Measurements from ENCODE around the gene ZDHHC7. TPM values are rescaled to one million over a fixed set of nuclear protein-coding genes. Genes with fewer than 3 reads are reported as not detected.

ZDHHC7 gene
- total RNA-seq, 4 donors from 2014 or later = 24.8 to 89.1 (median 69.6) TPM

DNA sequence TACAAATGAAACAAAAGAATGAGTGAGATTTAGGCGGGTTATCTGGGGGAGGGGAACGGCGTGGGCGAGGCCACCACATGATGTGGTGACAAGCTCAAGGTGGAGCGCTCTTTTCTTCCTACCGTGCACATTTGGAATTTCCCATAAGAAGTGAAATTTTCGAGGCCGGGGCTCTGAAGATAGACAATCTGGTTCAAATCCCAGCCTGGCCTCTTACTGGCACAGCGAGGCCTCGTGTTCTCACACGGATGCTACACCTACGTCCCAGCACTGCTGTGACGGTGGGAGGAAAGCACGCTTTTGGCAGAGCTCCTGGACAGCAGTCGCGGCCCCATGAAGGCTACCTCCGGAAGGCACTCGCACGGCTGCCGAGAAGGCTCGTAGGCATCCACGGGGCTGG is 25.2 kb downstream of the ZDHHC7 start:
- TF ChIP-seq POLR2A (IDR thresholded peaks at IDR 0.05) = no peak
- TF ChIP-seq, protein P1, sequence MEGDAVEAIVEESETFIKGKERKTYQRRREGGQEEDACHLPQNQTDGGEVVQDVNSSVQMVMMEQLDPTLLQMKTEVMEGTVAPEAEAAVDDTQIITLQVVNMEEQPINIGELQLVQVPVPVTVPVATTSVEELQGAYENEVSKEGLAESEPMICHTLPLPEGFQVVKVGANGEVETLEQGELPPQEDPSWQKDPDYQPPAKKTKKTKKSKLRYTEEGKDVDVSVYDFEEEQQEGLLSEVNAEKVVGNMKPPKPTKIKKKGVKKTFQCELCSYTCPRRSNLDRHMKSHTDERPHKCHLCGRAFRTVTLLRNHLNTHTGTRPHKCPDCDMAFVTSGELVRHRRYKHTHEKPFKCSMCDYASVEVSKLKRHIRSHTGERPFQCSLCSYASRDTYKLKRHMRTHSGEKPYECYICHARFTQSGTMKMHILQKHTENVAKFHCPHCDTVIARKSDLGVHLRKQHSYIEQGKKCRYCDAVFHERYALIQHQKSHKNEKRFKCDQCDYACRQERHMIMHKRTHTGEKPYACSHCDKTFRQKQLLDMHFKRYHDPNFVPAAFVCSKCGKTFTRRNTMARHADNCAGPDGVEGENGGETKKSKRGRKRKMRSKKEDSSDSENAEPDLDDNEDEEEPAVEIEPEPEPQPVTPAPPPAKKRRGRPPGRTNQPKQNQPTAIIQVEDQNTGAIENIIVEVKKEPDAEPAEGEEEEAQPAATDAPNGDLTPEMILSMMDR (IDR thresholded peaks at IDR 0.05) = no peak
- Histone ChIP-seq H3K27me3 (no peaks in the 10 kb centered on the region), H3K36me3 (peaks cover 0 to 68% (median 0%) of the 10 kb centered on the region in 3 donors), H3K4me3 (no peak overlapping the region), H3K4me1 (peaks cover 0 to 38% (median 2%) of the 10 kb centered on the region in 4 donors), H3K27ac (no peak overlapping the region), H3K9me3 (no peaks in the 10 kb centered on the region)
- DNase-seq = peak in 1 of 3 donors; percentile 45

GRCh38 chr16:84985079-84986065 is 26.0 kb downstream of the ZDHHC7 start:
- H3K36me3 ChIP-seq = peaks cover 0 to 68% (median 0%) of the 10 kb centered on the region in 3 donors
- H3K4me3 ChIP-seq = no peak overlapping the region
- H3K27ac ChIP-seq = no peak overlapping the region
- H3K9me3 ChIP-seq = no peaks in the 10 kb centered on the region
- DNase-seq = peak in 1 of 3 donors; percentile 39
- no peaks in the 10 kb centered on the region for H3K27me3 ChIP-seq
- TF ChIP-seq POLR2A (IDR thresholded peaks at IDR 0.05) = no peak
- TF ChIP-seq, protein P1 (IDR thresholded peaks at IDR 0.05) = no peak
- H3K4me1 ChIP-seq = peaks cover 0 to 41% (median 2%) of the 10 kb centered on the region in 4 donors

- peak in 2 of 3 donors; percentile 79 to 81 for DNase-seq
- peak overlapping the region in 3 of 4 donors; percentile 27 to 60 (median 57) for H3K27ac ChIP-seq
- peaks cover 0 to 62% (median 0%) of the 10 kb centered on the region in 3 donors for H3K36me3 ChIP-seq
- H3K4me3 ChIP-seq = no peak overlapping the region
- peaks cover 0 to 42% (median 2%) of the 10 kb centered on the region in 4 donors for H3K4me1 ChIP-seq
- no peaks in the 10 kb centered on the region for H3K9me3 ChIP-seq
- TF ChIP-seq, protein P1 (IDR thresholded peaks at IDR 0.05) = peak in 4 of 6 experiments; percentile 24 to 79 (median 66)
- peak in 1 of 2 donors; percentile 23 for TF ChIP-seq POLR2A (IDR thresholded peaks at IDR 0.05)
- H3K27me3 ChIP-seq = no peaks in the 10 kb centered on the region
Measured at GRCh38 chr16:84982434-84982833, 28.9 kb downstream of the ZDHHC7 start.

DNA sequence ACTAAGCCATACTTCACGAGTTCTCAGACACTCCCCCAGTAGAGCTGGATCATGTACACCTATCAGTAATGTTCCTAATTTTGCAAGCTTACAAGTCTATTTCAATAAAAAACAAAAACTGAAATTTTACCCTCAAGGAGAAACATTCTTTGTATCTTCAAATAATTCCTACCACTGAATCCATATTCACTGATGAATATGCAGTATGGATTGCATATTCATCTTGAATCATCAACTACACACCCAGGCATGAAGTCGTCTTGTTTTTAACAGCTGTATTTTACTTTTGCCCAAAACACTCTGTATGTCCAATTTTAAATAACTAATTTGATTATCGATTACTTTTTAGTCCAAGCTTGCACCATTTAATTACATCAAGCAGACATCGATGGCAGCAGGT is 31.8 kb downstream of the ZDHHC7 start:
- Histone ChIP-seq H3K4me1 (peaks cover 0 to 32% (median 2%) of the 10 kb centered on the region in 4 donors), H3K4me3 (no peak overlapping the region), H3K9me3 (no peaks in the 10 kb centered on the region), H3K27ac (no peak overlapping the region), H3K27me3 (no peaks in the 10 kb centered on the region), H3K36me3 (peaks cover 0 to 70% (median 0%) of the 10 kb centered on the region in 3 donors)
- DNase-seq = no peak
- TF ChIP-seq, protein P1 (IDR thresholded peaks at IDR 0.05) = no peak
- no peak for TF ChIP-seq POLR2A (IDR thresholded peaks at IDR 0.05)

DNA sequence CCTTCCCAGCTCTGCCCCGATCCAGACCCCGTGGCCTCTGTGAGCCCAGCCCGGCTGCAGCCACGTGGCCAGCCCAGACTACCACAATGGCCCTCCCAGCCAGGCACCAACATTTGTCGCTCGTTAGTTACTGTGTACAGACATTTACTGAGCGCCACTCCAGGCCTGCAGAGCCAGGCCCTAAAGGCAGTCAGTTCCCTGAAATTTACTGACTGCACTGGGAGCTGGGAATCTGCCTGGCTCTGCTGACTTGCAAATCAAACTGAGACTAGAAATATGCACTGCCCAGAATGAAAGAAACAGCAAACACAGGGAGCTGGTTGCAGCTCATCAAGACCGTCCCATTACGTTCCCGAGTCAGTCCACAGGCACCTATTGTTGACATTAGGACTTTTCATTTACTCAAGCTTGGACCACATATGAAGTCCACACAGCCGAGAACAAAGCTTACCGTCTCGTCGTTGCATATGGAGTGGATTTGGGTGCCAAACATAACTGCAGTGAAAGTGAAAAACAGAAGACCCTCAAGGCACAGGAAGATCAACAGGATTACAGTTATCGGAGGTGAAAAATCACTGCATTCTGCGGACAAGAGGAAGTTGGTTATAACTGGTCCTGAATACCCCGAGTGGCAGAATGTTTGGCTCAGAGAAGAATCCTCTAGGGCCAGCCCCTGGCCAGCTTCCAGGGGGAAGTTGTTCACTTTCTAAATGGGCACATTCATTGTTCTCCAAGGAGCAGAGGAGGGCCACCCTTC is 34.5 kb downstream of the ZDHHC7 start:
- Histone ChIP-seq H3K27me3 (no peaks in the 10 kb centered on the region), H3K27ac (peak overlapping the region in 1 of 4 donors; percentile 40), H3K4me3 (no peak overlapping the region), H3K36me3 (peaks cover 0 to 76% (median 0%) of the 10 kb centered on the region in 3 donors), H3K9me3 (no peaks in the 10 kb centered on the region), H3K4me1 (peaks cover 0 to 13% (median 2%) of the 10 kb centered on the region in 4 donors)
- DNase-seq = no peak
- TF ChIP-seq POLR2A (IDR thresholded peaks at IDR 0.05) = no peak
- TF ChIP-seq, protein P1 (IDR thresholded peaks at IDR 0.05) = no peak
